C4-2B (cell line): ENCODE results near the gene NCKAP5.
A peak's percentile ranks its signal among the peaks of the same experiment; 100 is the strongest.

Experiments used
- H3K27ac ChIP-seq: fragments of 450-650 bp; 2 replicates; pipeline ENCODE4 v1.5.1; 2017
- CTCF ChIP-seq: fragments of 450-650 bp; conservative IDR thresholded peaks from 2 replicates; pipeline ENCODE4 v1.5.1; 2017; ENCODE audit warnings: mild to moderate bottlenecking
- ZFX ChIP-seq: fragments of 450-650 bp; IDR thresholded peaks from 2 replicates; pipeline ENCODE4 v1.6.1; 2017

The NCKAP5 gene

GRCh38 chr2:133568172-133568571 lies at the start of gene NCKAP5:
NCKAP5 (minus strand) TSS chr2:133568463; CDS start chr2:133517526, 50,937 bp downstream.
- peak within 1 kb of the TSS; percentile 39; the same call in 1 of the 2 replicates for H3K27ac ChIP-seq
- TF ChIP-seq ZFX = no peak
- TF ChIP-seq CTCF = no peak; the same call in 1 of the 2 replicates

GRCh38 chr2:133609664-133610063 lies 41.4 kb upstream of the NCKAP5 start:
- no peak overlapping the region for H3K27ac ChIP-seq
- no peak for TF ChIP-seq CTCF
- TF ChIP-seq ZFX = no peak

GRCh38 chr2:133608291-133608690 lies 40.0 kb upstream of the NCKAP5 start:
- no peak overlapping the region for H3K27ac ChIP-seq
- no peak for TF ChIP-seq ZFX
- TF ChIP-seq CTCF = no peak

GRCh38 chr2:133607679-133608078 lies 39.4 kb upstream of the NCKAP5 start:
- H3K27ac ChIP-seq = no peak overlapping the region
- TF ChIP-seq CTCF (no peak), ZFX (no peak)

GRCh38 chr2:133606616-133607015 lies 38.4 kb upstream of the NCKAP5 start:
- H3K27ac ChIP-seq = no peak overlapping the region
- TF ChIP-seq CTCF = no peak
- TF ChIP-seq ZFX = no peak

GRCh38 chr2:133605766-133606137 lies 37.5 kb upstream of the NCKAP5 start:
- H3K27ac ChIP-seq = no peak overlapping the region
- no peak for TF ChIP-seq ZFX

GRCh38 chr2:133605011-133605765 lies 36.9 kb upstream of the NCKAP5 start:
- H3K27ac ChIP-seq = no peak overlapping the region
- no peak for TF ChIP-seq ZFX
- no peak for TF ChIP-seq CTCF

- no peak overlapping the region for H3K27ac ChIP-seq
- no peak for TF ChIP-seq CTCF
- no peak for TF ChIP-seq ZFX
Observed at GRCh38 chr2:133603109-133603508, 34.8 kb upstream of the NCKAP5 start.
